A204.1 (cell line): Measurements from ENCODE around the gene MANBA.
A peak's percentile ranks its signal among the peaks of the same experiment; 100 is the strongest.
"Not testable (repeated sequence)": the region's sequence is repeated elsewhere in the genome, so short reads cannot be mapped to it uniquely, and the experiment has no call there.

Source experiments
- FAIRE-seq: peaks from 2 replicates; lab custom pipeline; 2012; peaks lifted over from hg19 to GRCh38; lab: Jason Lieb, UNC

MANBA gene

DNA sequence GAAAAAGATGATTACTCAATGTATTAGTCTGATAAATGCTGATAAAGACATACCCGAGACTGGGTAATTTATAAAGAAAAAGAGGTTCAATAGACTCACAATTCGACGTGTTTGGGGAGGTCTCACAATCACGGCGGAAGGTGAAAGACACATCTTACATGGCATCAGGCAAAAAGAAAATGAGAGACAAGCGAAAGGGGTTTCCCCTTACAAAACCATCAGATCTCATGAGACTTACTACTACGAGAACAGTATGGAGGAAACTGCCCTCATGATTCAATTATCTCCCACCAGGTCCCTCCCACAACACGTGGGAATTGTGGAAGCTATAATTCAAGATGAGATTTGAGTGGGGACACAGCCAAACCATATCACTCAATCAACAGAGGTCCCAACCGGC, 141.7 kb downstream of the MANBA start:
- not testable (repeated sequence) for FAIRE-seq

GRCh38 chr4:102616636-102617035, 144.1 kb downstream of the MANBA start:
- no peak for FAIRE-seq

DNA sequence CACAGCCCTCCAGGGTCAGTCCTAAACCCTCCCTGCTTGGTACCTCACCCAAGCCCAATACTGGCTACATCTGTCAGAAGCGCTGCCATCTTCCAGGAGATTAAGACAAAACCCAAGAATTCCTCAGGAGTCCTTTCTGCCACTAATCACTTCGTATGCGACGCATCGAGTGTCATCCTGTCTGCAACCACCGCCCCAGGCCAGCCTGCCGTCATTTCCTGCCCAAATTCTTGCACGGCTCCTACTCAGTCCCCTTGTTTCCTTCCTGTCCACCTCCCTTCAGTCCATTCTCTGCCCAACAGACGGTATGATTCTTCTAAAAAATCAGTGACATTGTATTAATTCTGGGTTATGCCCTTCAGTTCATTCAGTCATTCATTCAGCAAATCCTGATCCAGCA, 146.0 kb downstream of the MANBA start:
- FAIRE-seq: no peak

DNA sequence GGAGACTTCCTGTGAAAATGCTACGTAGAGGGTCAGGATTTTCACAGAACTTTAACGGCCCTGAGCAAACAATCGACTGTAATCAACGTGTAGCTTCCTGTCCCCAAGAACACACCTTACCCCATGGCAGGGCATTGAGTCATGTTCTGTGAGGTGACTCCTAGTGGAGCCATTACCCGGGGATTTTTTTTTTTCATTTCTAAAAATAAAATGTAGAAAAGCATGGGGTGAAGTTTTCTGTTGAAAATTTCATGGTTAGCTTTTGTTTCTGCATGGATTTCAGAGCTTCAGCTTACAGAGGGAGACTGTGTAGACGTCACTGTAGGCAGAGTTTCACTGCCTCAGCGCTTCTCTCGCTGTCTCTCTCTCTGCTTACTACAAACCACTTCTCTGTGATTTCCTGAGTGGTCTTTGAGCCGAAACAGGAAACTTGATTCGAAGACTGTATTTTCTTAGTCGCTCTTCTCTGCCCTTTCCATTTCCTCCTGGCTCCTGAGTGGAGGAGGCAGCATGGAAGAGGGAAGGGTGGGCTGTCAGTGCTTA, 147.9 kb downstream of the MANBA start:
- FAIRE-seq: no peak

DNA sequence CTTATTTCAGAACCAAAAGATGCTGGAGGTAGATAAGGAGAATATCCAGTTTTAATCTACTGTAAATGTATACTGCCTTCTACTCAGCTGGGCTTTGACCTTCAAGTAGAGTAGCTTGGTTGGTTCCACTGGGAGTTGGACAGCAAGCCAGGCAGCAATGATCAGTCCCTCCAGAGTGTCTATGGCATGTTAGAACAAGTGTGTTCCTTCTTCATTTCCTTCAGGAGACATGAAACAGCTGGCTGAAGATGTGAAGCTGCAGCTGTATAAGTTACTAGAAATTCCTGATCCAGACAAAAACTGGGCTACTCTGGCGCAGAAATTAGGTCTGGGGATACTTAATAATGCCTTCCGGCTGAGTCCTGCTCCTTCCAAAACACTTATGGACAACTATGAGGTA, 148.6 kb downstream of the MANBA start:
- no peak for FAIRE-seq

GRCh38 chr4:102610476-102610875, 150.3 kb downstream of the MANBA start:
- FAIRE-seq: no peak

- peak; percentile 60 for FAIRE-seq
These were observed 150.8 kb downstream of the MANBA start for GRCh38 chr4:102610007-102610406.

GRCh38 chr4:102608190-102608589, 152.6 kb downstream of the MANBA start:
- FAIRE-seq: no peak

DNA sequence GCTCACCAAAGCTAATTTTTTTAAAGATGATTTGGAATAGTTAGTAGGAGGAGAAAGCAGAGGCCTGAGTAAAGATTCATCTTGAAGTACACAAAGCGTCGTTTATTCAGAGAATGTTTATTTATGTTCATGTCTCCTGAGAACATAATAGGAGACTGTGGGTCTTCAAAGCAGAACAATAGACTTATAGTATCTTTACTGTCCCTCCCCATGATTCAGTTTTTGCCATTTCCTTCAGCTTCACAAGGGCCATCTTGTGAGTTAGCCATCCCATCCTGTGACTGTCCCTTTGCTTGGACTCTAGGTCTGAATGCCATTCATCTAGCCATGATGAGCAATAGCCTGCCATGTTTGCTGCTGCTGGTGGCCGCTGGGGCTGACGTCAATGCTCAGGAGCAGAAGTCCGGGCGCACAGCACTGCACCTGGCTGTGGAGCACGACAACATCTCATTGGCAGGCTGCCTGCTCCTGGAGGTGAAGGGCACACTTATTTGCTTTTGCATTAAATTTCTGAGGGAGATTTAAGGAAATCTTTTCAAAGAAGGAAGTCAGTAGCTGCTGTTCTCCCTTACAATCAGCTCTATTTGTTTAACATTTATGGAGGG, 153.8 kb downstream of the MANBA start:
- FAIRE-seq: no peak

GRCh38 chr4:102606261-102606660, 154.5 kb downstream of the MANBA start:
- no peak for FAIRE-seq

GRCh38 chr4:102604222-102604940, 156.4 kb downstream of the MANBA start:
- no peak for FAIRE-seq

DNA sequence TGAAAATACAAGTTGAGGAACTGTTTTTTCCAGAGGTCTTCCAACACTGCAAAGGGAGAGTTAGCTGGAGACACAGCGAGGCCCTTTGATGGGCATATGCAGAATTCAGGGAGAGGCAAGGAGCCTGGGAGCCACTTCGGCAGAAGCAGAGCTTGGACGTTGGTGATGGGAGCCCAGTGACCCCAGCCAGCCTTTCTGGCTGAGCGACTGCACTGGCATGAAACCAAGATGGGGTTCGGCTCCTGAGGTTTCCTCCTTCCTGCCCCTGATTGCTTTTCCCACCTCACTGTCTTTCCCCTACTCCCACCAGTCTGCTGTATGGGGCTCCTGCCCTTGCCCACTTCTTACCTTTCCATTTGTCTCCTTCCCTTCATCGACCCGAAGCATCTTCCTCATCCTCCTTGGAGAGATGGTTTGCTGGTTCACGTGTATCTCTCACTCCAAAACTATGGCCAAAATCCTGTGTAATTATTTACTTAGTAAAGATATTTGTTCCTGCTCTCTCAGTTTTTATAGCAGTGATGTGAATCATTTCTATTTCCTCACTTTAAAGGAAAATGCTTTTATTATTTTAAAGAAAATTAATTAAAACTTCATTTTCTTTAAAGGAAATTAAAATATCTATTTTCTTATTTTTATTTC, 159.1 kb downstream of the MANBA start:
- FAIRE-seq: no peak

DNA sequence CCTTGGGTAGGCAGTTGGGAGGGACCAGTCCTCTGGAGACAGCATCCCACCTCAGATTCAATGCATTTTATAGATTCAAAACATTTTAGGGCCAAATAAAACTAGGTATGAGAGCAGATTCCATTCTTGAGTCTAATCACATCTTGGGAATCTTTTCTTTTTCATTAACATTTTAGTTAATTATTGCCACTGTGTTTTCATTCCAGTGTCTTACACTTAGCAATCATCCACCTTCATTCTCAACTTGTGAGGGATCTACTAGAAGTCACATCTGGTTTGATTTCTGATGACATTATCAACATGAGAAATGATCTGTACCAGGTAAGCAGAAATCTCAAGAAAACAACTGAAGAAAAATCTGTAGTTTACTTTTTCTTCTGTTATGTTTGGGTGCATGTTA, 160.1 kb downstream of the MANBA start:
- FAIRE-seq: no peak

DNA sequence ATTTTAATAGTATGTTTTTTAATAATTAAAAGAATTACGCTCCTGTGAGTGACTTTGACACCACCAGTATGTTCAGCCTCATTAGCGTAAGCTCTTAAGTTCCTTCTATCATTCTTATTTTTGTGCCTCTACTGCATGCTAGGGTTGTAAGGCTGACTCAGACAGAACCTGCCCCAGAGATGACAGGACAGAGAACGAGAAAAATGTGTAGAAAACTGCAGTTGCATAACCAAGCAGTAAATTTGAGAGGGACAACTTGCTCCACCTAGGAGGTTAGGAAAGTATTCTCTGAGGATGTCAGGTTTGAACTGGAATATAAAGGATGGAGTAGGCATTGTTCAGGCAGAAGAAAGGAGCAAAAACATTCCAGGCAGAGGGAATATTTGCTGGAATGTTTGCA, 160.9 kb downstream of the MANBA start:
- FAIRE-seq: no peak

GRCh38 chr4:102599455-102599854, 161.3 kb downstream of the MANBA start:
- no peak for FAIRE-seq

DNA sequence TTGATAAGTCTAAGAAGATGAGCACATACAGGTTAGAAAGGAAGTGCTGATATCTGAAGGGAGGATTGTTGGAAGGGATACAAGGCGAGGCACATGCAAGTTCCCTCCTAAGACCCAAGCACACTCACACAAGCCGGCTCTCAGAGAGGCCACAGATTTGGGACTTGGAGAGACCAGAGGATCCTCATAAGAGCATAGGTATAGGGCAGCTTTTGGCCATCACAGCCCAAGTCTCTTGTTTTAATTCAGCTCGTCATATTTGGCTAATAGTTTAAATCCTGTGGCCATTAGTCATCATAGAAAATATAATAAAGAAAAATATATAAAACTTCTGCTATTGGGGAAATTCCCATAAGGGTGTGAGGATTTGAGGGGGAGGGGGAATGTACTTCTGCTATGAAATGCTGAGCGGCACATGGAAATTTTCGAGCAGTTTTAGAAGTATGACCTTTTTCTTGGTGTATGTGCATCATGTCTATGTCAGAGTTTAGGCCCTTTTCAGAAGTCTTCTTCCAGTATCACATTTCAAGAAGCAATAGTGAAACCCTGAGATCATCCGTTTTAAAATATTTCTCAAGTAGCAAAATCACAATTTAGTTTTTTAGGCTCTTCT, 161.9 kb downstream of the MANBA start:
- no peak for FAIRE-seq

- FAIRE-seq: no peak
These were observed 162.5 kb downstream of the MANBA start for GRCh38 chr4:102598086-102598761.

- FAIRE-seq: no peak
These were observed 164.2 kb downstream of the MANBA start for GRCh38 chr4:102596532-102596931.

DNA sequence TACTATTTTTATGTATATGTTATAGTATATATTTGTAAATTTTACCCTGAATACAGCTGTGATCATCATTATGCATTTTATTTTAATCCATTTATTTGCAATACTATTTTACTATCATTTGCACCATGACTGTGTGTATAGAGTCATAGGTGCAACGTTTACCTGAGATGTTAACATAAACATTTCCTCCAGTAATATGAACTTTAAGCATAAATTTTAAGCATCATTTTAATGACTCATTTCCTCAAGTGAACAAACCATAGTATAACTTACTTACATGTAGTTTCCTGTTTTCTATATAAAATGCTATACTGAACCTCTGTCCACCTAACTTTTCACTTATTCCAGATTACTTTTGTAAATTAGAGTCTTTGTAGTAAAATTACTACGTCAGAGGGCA, 166.8 kb downstream of the MANBA start:
- FAIRE-seq: no peak

DNA sequence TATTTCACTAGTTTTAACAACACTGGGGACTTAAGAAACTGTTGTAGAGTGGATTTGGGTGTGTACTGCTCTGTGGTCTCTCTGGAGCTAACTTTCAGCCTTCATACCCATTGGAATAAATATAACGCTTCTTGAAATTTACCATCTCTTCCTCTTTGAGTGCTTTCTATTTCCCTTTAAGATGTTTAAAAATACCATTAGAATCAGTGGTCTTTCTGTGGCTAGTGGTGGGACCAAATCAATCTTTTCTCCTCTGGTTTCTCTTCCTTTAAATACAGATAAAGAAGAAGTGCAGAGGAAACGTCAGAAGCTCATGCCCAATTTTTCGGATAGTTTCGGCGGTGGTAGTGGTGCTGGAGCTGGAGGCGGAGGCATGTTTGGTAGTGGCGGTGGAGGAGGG, 167.6 kb downstream of the MANBA start:
- FAIRE-seq: no peak

- no peak for FAIRE-seq
These were observed 168.5 kb downstream of the MANBA start for GRCh38 chr4:102592256-102592655.

- no peak for FAIRE-seq
These were observed 171.0 kb downstream of the MANBA start for GRCh38 chr4:102589743-102590142.

GRCh38 chr4:102586644-102587021, 174.1 kb downstream of the MANBA start:
- FAIRE-seq: no peak
